ENCODE data around the gene KRTAP10-8. TPM values are rescaled to one million over a fixed set of nuclear protein-coding genes. Genes with fewer than 3 reads are reported as not detected.
"Not testable (repeated sequence)": the region's sequence is repeated elsewhere in the genome, so short reads cannot be mapped to it uniquely, and the experiment has no call there.

The KRTAP10-8 gene
- total RNA-seq, 2 donors from 2014 or later: not detected

DNA sequence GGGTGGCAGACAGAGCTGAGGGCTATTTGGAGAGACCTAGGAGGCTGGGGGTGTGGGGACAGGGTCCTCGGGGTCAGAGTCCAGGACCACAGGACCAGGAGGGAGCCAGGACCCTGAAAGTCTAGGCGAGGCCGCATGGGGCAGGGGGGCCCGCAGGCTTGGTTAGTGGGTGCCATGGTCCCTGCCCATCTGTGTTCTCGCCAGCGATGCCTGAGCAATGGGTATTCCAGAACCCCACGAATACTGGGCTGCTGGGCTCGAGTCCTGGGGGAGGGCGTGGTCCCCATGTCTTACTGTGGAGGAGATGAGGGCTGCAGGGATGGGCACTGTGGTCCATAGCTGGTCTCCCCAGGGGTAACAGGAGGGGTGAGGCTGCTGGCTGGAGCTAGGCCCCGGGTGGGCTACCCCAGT, 21.6 kb upstream of the KRTAP10-8 start:
- no peaks in the 10 kb centered on the region for H3K4me1 ChIP-seq (replicated peaks)
- no peaks in the 10 kb centered on the region for H3K27me3 ChIP-seq (replicated peaks; ENCODE audit: insufficient read depth)
- no peaks in the 10 kb centered on the region for H3K9me3 ChIP-seq
- no peaks in the 10 kb centered on the region for H3K36me3 ChIP-seq
- 90% methylated on average over 9 of the region's 10 CpGs for WGBS
- intact Hi-C loops (cut with DNase I): no loop called here
- H3K27ac ChIP-seq: no peak overlapping the region
- H3K4me3 ChIP-seq: no peak overlapping the region
- no peak for DNase-seq (ENCODE audit: low spot score)
- TF ChIP-seq, protein P1, sequence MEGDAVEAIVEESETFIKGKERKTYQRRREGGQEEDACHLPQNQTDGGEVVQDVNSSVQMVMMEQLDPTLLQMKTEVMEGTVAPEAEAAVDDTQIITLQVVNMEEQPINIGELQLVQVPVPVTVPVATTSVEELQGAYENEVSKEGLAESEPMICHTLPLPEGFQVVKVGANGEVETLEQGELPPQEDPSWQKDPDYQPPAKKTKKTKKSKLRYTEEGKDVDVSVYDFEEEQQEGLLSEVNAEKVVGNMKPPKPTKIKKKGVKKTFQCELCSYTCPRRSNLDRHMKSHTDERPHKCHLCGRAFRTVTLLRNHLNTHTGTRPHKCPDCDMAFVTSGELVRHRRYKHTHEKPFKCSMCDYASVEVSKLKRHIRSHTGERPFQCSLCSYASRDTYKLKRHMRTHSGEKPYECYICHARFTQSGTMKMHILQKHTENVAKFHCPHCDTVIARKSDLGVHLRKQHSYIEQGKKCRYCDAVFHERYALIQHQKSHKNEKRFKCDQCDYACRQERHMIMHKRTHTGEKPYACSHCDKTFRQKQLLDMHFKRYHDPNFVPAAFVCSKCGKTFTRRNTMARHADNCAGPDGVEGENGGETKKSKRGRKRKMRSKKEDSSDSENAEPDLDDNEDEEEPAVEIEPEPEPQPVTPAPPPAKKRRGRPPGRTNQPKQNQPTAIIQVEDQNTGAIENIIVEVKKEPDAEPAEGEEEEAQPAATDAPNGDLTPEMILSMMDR (IDR thresholded peaks at IDR 0.05): no peak
- TF ChIP-seq POLR2AphosphoS5 (IDR thresholded peaks at IDR 0.05) (no peak), POLR2A (IDR thresholded peaks at IDR 0.05) (no peak)

DNA sequence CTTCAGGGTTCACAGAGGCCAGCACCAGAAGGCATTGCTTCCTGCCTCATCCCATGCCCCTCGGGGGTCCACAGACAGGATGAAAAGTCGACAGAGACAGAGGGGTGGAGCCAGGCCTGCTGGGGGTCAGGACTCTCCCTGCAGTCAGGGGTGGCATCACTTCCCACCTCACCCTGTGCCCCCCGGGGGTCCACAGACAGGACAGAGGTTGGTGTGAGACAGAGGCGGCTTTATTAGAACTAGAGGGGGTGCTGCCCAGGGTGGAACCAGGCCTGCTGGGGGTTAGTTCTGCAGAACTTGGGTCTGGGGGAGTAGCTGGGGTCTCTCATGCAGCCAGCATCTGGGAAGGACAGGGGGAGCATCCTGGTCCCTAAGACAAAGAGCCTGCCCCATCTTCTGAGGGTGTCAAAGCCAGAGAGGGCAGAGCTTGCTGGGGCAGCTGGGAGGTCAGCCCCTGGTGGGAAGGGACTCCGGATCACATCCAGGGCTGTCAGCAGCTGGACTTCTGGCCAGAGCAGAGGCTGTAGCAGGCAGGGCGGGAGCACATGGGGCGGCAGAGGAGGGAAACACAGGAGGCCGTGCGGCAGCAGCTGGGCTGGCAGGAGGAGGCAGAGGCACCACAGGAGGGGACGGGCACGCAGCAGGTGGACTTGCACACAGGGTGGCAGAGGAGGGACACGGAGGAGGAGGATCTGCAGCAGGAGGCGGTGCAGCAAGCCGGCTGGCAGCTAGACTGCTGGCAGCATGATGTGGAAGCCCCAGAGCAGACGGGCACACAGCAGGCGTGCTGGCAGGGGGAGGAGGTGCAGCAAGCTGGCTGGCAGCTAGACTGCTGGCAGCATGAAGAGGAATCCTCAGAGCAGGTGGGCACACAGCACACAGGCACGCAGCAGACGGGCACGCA, 20.7 kb upstream of the KRTAP10-8 start:
- H3K27ac ChIP-seq; H3K4me1 ChIP-seq (replicated peaks); H3K36me3 ChIP-seq; H3K9me3 ChIP-seq; intact Hi-C loops (cut with DNase I); DNase-seq (ENCODE audit: low spot score); H3K4me3 ChIP-seq; H3K27me3 ChIP-seq (replicated peaks; ENCODE audit: insufficient read depth): not testable (repeated sequence)
- WGBS: 59% methylated on average over 16 of the region's 19 CpGs

DNA sequence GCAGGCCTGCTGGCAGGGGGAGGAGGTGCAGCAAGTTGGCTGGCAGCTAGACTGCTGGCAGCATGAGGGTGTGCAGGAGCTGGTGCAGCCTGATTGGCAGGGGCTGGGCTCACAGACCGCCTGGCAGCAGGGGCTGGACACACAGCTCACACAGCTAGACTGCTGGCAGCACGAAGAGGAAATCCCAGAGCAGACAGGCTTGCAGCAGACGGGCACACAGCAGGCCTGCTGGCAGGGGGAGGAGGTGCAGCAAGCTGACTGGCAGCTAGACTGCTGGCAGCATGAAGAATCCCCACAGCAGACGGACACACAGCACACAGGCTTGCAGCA, 20.1 kb upstream of the KRTAP10-8 start:
- H3K27ac ChIP-seq; intact Hi-C loops (cut with DNase I); H3K27me3 ChIP-seq (replicated peaks; ENCODE audit: insufficient read depth); DNase-seq (ENCODE audit: low spot score); H3K36me3 ChIP-seq; H3K9me3 ChIP-seq; H3K4me3 ChIP-seq; H3K4me1 ChIP-seq (replicated peaks): not testable (repeated sequence)
- 19% methylated on average over 3 of the region's 4 CpGs for WGBS

DNA sequence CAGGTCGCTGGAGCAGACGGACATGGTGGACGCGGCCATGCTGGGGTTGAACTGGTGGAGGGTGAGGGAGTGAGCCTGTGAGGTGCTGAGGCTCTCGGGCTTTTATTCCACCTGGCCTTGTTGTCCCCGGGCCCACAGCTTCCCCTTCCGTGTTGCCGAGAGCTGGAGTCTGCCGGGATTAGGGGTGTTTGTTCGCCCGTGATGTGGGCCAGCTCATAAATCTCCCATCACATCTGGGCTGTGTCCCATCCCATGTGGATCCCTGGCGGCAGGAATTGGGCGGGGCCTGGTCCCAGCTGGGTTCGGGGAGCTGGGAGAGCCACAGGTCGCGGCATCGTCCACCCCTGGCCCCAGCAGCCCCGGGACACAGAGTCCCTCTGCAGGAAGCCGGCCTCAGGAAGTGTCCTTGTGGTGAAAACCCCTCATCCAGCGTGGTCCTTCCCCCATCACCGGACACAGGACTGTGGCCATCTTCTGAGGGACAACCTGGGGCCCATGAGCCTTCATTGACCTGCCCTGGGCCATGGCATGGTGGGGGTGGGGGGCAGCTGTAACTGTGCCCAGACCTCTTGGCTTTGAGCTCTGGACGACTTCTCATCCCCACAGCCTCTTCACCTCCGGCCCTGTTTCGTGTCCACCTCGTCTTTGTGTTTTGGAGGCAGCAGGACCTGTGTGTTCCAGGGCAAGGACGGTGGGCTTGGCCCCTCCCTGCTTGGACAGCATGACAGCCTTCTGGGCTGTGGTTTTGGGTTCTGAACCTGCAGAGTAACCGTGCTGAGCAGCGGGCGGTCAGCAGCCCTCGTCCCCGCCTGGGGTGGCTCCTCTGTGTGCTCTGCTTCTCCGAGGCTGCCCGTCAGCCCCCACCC, 19.2 kb upstream of the KRTAP10-8 start, which contains the start of gene KRTAP10-6:
TSS of gene KRTAP10-6 (minus strand) at position 60 of the 866 bp plus-strand sequence. CDS start at position 39, 21 bp downstream.
- Histone ChIP-seq H3K36me3 (no peaks in the 10 kb centered on the region), H3K9me3 (no peaks in the 10 kb centered on the region), H3K4me1 (replicated peaks) (no peaks in the 10 kb centered on the region), H3K4me3 (no peak within 1 kb of the TSS), H3K27me3 (replicated peaks; ENCODE audit: insufficient read depth) (peaks cover 2% of the 10 kb centered on the region), H3K27ac (no peak within 1 kb of the TSS)
- intact Hi-C loops (cut with DNase I): no loop called here
- TF ChIP-seq POLR2A (IDR thresholded peaks at IDR 0.05) (no peak), POLR2AphosphoS5 (IDR thresholded peaks at IDR 0.05) (no peak)
- 59% methylated on average over 26 of the region's 33 CpGs for WGBS
- no peak for DNase-seq (ENCODE audit: low spot score)

DNA sequence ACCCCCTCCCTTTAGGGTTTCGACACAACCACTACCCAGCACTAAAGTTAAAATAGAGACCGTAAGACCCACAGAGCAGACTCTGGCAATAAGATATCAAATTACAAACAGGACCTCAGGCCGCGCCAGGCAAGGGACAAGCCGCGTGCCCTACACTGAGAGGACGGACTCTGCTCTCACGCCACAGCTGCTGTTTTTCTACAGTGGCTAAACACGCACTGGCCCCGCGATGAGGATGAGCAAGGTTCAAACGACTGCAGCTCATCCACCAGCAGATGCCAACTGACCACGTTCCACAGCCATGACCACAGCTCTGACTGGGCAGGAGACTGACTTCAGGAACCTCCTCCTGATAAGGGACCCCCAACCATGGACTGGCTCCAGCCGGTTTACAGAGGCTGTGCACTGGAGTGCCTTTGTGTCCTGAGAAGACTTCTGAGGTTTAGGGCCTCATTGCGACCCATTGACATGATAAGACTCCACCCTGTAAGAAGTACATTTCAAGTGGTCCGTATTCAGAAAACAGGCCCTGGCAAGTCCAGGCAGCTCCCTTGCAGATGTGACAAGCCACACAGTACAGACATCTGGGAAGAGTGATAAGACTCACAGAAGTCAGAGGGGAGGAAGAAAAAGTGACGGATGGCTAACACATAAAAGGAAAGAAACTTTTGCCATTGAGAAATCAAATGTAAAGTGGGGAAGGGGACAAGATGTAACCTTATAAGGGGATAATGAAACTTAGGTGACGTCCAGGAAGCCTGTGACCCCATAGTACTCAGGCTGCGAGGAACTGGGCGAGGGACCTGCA, 18.1 kb upstream of the KRTAP10-8 start:
- Histone ChIP-seq H3K4me3 (no peak overlapping the region), H3K27me3 (replicated peaks; ENCODE audit: insufficient read depth) (peaks cover 2% of the 10 kb centered on the region), H3K36me3 (no peaks in the 10 kb centered on the region), H3K4me1 (replicated peaks) (no peaks in the 10 kb centered on the region), H3K9me3 (no peaks in the 10 kb centered on the region), H3K27ac (no peak overlapping the region)
- 51% methylated on average over 20 of the region's 20 CpGs for WGBS
- no peak for DNase-seq (ENCODE audit: low spot score)
- TF ChIP-seq, protein P1 (IDR thresholded peaks at IDR 0.05): no peak
- TF ChIP-seq POLR2A (IDR thresholded peaks at IDR 0.05) (no peak), POLR2AphosphoS5 (IDR thresholded peaks at IDR 0.05) (no peak)
- intact Hi-C loops (cut with DNase I): no loop called here

Data from prostate gland (tissue), 2 donors.